ENCODE measurements around the gene LSAMP.

DNA sequence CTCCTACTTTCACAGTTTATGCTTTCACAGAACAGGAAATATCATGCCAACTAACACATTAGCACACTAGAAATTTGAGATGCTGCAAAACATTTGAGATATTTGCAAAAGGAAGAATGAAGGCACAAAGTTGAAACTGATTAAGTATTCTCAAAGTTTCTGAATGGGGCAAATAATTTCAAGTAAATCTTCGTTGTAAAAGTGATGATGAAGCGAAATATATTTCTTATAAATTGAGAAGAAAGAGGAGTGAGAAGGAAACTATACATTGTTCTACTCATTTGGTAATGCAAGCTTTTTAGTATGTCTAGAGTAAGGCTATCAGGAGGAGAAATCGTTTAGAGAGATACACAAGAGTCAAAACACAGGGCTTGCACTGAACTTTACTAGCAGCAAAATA is 24.3 kb upstream of the LSAMP start:
- TF ChIP-seq, protein P1, sequence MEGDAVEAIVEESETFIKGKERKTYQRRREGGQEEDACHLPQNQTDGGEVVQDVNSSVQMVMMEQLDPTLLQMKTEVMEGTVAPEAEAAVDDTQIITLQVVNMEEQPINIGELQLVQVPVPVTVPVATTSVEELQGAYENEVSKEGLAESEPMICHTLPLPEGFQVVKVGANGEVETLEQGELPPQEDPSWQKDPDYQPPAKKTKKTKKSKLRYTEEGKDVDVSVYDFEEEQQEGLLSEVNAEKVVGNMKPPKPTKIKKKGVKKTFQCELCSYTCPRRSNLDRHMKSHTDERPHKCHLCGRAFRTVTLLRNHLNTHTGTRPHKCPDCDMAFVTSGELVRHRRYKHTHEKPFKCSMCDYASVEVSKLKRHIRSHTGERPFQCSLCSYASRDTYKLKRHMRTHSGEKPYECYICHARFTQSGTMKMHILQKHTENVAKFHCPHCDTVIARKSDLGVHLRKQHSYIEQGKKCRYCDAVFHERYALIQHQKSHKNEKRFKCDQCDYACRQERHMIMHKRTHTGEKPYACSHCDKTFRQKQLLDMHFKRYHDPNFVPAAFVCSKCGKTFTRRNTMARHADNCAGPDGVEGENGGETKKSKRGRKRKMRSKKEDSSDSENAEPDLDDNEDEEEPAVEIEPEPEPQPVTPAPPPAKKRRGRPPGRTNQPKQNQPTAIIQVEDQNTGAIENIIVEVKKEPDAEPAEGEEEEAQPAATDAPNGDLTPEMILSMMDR (IDR thresholded peaks at IDR 0.05): no peak
- no peak for TF ChIP-seq EZH2 (IDR thresholded peaks at IDR 0.05)

All from neural progenitor cell (in vitro differentiated cells).